HCT116 (cell line): Measurements from ENCODE around the gene KMT5C. TPM values are rescaled to one million over a fixed set of nuclear protein-coding genes. Genes with fewer than 3 reads are reported as not detected.

Experiments
- ATAC-seq: fragments of 200-7000 bp; cut with Tn5 transposase; 2 replicates; pipeline ENCODE4 v1.9.1; 2020; ENCODE audit warnings: mild to moderate bottlenecking, moderate library complexity
- BruUV-seq: library from RNA; stranded (reverse); fragments of 400-500 nt; replicated peaks from 2 replicates; lab custom pipeline; 2021; lab: Mats Ljungman, UMichigan
- CTCF ChIA-PET: fragments of 300-600 bp; sonication (Branson Sonifier 250); formaldehyde crosslinking; loops from one replicate; lab custom pipeline; 2021; ENCODE audit warnings: antibody characterized with exemption; lab: Charles Lee
- POLR2A ChIA-PET: fragments of 300-600, 350-600 bp; sonication (Branson Sonifier 250); formaldehyde crosslinking; loops from one replicate; lab custom pipeline; 2021; ENCODE audit warnings: antibody characterized with exemption; lab: Charles Lee
- RAD21 ChIA-PET, 2 experiments: fragments of 300-600 bp; sonication (Branson Sonifier 250); formaldehyde crosslinking; loops; one replicate each; lab custom pipeline; 2023; ENCODE audit warnings: low total read pairs in 2 of 2; ENCODE audit not compliant: uncharacterized antibody in 2 of 2, unreplicated experiment in 2 of 2, low non-redundant PET in 1 of 2; lab: Charles Lee
- DNase-seq: peaks from one replicate; pipeline ENCODE4 v3.0.0-alpha.2; 2010; ENCODE audit warnings: low read depth, low spot score
- H2AFZ ChIP-seq: fragments of 200-600 bp; shearing (Covaris generic), sonication (generic); 2 replicates; pipeline ENCODE4 v1.6.1; 2017; ENCODE audit warnings: low read depth, mixed run types, mixed read lengths, antibody characterized with exemption, low read length; ENCODE audit not compliant: poor library complexity, severe bottlenecking
- H3K27ac ChIP-seq: 2 replicates; pipeline ENCODE4 v1.5.1; 2012; ENCODE audit warnings: low read depth, low read length
- H3K27me3 ChIP-seq: fragments of 200-600 bp; sonication (generic); 2 replicates; pipeline ENCODE4 v1.6.1; 2016; ENCODE audit warnings: mixed run types, low read length, mixed read lengths; ENCODE audit not compliant: insufficient read depth
- H3K36me3 ChIP-seq, 2 experiments: fragments of 200-500 bp in 1 of 2; fragments of 200-600 bp in 1 of 2; sonication (Bioruptor generic) in 1 of 2; sonication (generic) in 1 of 2; 2 replicates each; pipeline versions ENCODE4 v1.5.1 to v1.6.1; 2014 to 2016; ENCODE audit warnings: low read length in 2 of 2, inconsistent platforms in 1 of 2, mixed read lengths in 1 of 2, mixed run types in 1 of 2; ENCODE audit not compliant: insufficient read depth in 2 of 2, control insufficient read depth in 1 of 2
- H3K4me1 ChIP-seq, 2 experiments: fragments of 200-600 bp in 1 of 2; sonication (generic) in 1 of 2; 2 replicates each; pipeline versions ENCODE4 v1.5.1 to v1.6.1; 2012 to 2017; ENCODE audit warnings: low read length in 2 of 2, inconsistent platforms in 1 of 2, mild to moderate bottlenecking in 1 of 2, mixed read lengths in 1 of 2, mixed run types in 1 of 2, moderate library complexity in 1 of 2; ENCODE audit not compliant: insufficient read depth in 2 of 2, control insufficient read depth in 1 of 2
- H3K4me2 ChIP-seq: fragments of 200-600 bp; sonication (generic); 2 replicates; pipeline ENCODE4 v1.6.1; 2017; ENCODE audit warnings: mixed run types, low read length, mixed read lengths
- H3K4me3 ChIP-seq, 2 experiments: fragments of 200-600 bp in 1 of 2; sonication (generic) in 1 of 2; replicated peaks in 1 of 2; 2 replicates each; pipeline ENCODE4 v1.5.1; 2011 to 2016; ENCODE audit warnings: low read length in 2 of 2, control low read depth in 1 of 2, low read depth in 1 of 2, mild to moderate bottlenecking in 1 of 2, mixed read lengths in 1 of 2, mixed run types in 1 of 2
- H3K79me2 ChIP-seq: fragments of 200-600 bp; sonication (generic); 2 replicates; pipeline ENCODE4 v1.6.1; 2017; ENCODE audit warnings: mild to moderate bottlenecking, mixed run types, low read length, moderate library complexity, mixed read lengths; ENCODE audit not compliant: insufficient read depth
- H3K9ac ChIP-seq: fragments of 200-600 bp; sonication (generic); 2 replicates; pipeline ENCODE4 v1.6.1; 2016; ENCODE audit warnings: low read length, mixed read lengths
- H3K9me2 ChIP-seq: fragments of 200-600 bp; sonication (generic), shearing (Covaris generic); 2 replicates; pipeline ENCODE4 v1.6.1; 2017; ENCODE audit warnings: mixed run types, mild to moderate bottlenecking, moderate library complexity; ENCODE audit not compliant: insufficient read depth
- H3K9me3 ChIP-seq, 2 experiments: fragments of 200-500 bp in 1 of 2; fragments of 200-600 bp in 1 of 2; sonication (Bioruptor generic) in 1 of 2; sonication (generic) in 1 of 2; 2 replicates each; pipeline ENCODE4 v1.6.1; 2014 to 2017; ENCODE audit warnings: low read length in 2 of 2, mixed read lengths in 2 of 2, inconsistent platforms in 1 of 2, low read depth in 1 of 2, mild to moderate bottlenecking in 1 of 2, mixed run types in 1 of 2, moderate library complexity in 1 of 2; ENCODE audit not compliant: control insufficient read depth in 1 of 2, insufficient read depth in 1 of 2
- H4K20me1 ChIP-seq: fragments of 200-600 bp; sonication (generic), shearing (Covaris generic); 2 replicates; pipeline ENCODE4 v1.6.1; 2017; ENCODE audit warnings: mixed run types, mild to moderate bottlenecking, moderate library complexity; ENCODE audit not compliant: insufficient read depth
- EGR1 ChIP-seq: IDR thresholded peaks from 2 replicates; pipeline ENCODE4 v1.6.1; 2012; ENCODE audit warnings: low read depth
- ELF1 ChIP-seq: IDR thresholded peaks from 2 replicates; pipeline ENCODE4 v1.6.1; 2012; ENCODE audit warnings: low read depth, borderline replicate concordance
- RAD21 ChIP-seq: IDR thresholded peaks from 2 replicates; pipeline ENCODE4 v1.6.1; 2012; ENCODE audit warnings: low read depth, mild to moderate bottlenecking
- intact Hi-C: fragments of 100-400 bp; cut with micrococcal nuclease; formaldehyde crosslinking; loops from 2 replicates; pipeline ENCODE4 v1.10.0; 2022
- total RNA-seq: library from RNA; stranded (reverse); gene quantifications from one replicate; pipeline ENCODE4 v1.2.1, GENCODE V29; 2021; ENCODE audit not compliant: unreplicated experiment
- TF ChIP-seq, protein P1 (sequence below): IDR thresholded peaks from 2 replicates; pipeline ENCODE4 v1.6.1; 2012; ENCODE audit warnings: low read depth

KMT5C gene
- total RNA-seq, 1 experiment from 2014 or later, result 27.5 TPM

DNA sequence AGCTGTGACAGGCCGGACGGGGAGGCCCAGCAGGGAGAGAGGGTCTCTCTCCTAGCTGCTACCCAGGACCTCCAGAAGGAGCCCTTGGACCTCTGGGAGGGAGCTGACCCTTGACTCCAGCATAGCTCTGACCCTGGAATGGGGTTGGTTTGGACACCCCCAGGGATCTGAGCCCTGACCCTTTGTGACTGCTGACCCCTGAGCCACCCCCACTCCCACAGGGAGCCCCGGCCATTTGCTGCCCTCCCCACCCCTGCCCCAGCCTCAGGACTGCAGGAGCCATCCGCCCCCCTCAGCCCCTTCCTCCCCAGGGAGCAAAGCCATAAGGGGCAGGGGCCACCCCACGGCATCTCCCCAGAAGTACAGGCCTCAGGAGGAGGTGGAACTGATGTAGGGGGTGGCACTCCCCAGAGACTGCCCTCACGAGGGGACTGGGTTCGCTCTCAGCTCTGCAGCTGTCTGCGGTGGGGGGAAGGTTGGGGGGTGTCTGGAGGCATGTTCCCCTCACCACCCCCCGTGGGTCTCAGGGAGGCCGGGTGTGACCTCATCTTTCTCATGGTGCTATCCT is 7.8 kb downstream of the KMT5C start:
- Histone ChIP-seq H3K27ac (no peak overlapping the region), H3K9me2 (no peaks in the 10 kb centered on the region), H3K9me3 (no peaks in the 10 kb centered on the region), H3K4me3 (no peak overlapping the region), H3K4me1 (peaks cover 8 to 36% of the 10 kb centered on the region in 2 experiments; a peak in 3 of 4 replicates), H2AFZ (no peak overlapping the region), H3K4me2 (no peak overlapping the region), H3K9ac (no peak overlapping the region), H4K20me1 (no peaks in the 10 kb centered on the region), H3K79me2 (no peaks in the 10 kb centered on the region), H3K27me3 (no peaks in the 10 kb centered on the region), H3K36me3 (peaks cover under 1 to 3% of the 10 kb centered on the region in 2 experiments; a peak in 3 of 4 replicates)
- POLR2A ChIA-PET, result no interaction called here
- TF ChIP-seq ELF1, result no peak
- no peak for TF ChIP-seq RAD21
- TF ChIP-seq EGR1, result no peak
- TF ChIP-seq, protein P1, sequence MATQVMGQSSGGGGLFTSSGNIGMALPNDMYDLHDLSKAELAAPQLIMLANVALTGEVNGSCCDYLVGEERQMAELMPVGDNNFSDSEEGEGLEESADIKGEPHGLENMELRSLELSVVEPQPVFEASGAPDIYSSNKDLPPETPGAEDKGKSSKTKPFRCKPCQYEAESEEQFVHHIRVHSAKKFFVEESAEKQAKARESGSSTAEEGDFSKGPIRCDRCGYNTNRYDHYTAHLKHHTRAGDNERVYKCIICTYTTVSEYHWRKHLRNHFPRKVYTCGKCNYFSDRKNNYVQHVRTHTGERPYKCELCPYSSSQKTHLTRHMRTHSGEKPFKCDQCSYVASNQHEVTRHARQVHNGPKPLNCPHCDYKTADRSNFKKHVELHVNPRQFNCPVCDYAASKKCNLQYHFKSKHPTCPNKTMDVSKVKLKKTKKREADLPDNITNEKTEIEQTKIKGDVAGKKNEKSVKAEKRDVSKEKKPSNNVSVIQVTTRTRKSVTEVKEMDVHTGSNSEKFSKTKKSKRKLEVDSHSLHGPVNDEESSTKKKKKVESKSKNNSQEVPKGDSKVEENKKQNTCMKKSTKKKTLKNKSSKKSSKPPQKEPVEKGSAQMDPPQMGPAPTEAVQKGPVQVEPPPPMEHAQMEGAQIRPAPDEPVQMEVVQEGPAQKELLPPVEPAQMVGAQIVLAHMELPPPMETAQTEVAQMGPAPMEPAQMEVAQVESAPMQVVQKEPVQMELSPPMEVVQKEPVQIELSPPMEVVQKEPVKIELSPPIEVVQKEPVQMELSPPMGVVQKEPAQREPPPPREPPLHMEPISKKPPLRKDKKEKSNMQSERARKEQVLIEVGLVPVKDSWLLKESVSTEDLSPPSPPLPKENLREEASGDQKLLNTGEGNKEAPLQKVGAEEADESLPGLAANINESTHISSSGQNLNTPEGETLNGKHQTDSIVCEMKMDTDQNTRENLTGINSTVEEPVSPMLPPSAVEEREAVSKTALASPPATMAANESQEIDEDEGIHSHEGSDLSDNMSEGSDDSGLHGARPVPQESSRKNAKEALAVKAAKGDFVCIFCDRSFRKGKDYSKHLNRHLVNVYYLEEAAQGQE, result no peak
- CTCF ChIA-PET, result no interaction called here
- intact Hi-C loops, result no loop called here
- BruUV-seq, result no TSS peak
- no peak for DNase-seq
- RAD21 ChIA-PET, result interaction anchor here in 1 of 2 experiments (0.7 kb wide), 1 partner anchor 20 kb away, joined by 4 read pairs; no protein-coding TSS in a partner anchor
- ATAC-seq, result no peak
